ENCODE data around the gene RECQL5.

DNA sequence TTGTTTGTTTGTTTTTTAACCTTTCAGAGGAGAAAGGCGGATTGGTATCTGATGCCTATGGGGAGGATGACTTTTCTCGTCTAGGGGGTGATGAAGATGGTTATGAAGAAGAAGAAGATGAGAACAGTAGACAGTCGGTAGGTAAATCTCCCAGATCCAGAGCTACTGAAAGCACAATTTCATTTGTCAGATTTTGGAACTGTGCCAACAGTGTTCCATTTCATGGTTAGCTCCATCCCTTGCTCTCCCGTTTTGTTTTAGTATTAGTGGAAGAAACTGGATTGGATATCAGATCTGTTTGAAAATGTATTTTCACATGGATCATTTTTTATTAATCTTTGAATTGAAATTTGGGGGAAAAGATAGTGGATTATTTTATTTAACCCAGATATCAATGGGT lies 1.5 kb upstream of the RECQL5 start:
- TF ChIP-seq CTCF (IDR thresholded peaks at IDR 0.05; ENCODE audit: borderline replicate concordance, extremely low read depth, low read length, poor library complexity, severe bottlenecking): no peak
- no peak for TF ChIP-seq EZH2 (IDR thresholded peaks at IDR 0.05; ENCODE audit: borderline replicate concordance, low read depth, low read length, severe bottlenecking)
